ENCODE data around the gene MAPKAPK3.
A peak's percentile ranks its signal among the peaks of the same experiment; 100 is the strongest.

Gene MAPKAPK3

DNA sequence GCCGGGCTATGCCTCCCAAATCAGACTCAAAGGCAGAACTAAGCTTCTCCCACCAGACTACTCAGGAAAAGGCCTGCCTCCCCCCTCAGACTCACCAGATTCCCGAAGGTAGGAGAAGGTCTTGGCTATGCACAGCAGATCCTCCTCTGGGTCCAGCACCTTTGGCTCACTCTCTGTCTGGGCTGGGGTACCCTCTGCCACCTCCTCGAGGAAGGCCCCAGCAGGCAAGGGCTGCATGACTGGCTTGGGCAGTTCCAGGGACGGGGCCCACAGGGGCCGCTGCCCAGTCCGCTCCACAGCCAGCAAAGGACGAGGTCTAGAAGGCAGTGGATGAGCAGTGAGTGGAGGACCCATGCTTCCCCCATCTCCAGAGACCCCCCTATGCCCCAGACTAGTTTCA lies 8.7 kb upstream of the MAPKAPK3 start:
- DNase-seq (ENCODE audit: low spot score): no peak

- DNase-seq (ENCODE audit: low spot score): no peak
Measured at GRCh38 chr3:50609071-50609762, 7.7 kb upstream of the MAPKAPK3 start.

GRCh38 chr3:50609763-50610085 lies 7.2 kb upstream of the MAPKAPK3 start:
- no peak for DNase-seq (ENCODE audit: low spot score)

DNA sequence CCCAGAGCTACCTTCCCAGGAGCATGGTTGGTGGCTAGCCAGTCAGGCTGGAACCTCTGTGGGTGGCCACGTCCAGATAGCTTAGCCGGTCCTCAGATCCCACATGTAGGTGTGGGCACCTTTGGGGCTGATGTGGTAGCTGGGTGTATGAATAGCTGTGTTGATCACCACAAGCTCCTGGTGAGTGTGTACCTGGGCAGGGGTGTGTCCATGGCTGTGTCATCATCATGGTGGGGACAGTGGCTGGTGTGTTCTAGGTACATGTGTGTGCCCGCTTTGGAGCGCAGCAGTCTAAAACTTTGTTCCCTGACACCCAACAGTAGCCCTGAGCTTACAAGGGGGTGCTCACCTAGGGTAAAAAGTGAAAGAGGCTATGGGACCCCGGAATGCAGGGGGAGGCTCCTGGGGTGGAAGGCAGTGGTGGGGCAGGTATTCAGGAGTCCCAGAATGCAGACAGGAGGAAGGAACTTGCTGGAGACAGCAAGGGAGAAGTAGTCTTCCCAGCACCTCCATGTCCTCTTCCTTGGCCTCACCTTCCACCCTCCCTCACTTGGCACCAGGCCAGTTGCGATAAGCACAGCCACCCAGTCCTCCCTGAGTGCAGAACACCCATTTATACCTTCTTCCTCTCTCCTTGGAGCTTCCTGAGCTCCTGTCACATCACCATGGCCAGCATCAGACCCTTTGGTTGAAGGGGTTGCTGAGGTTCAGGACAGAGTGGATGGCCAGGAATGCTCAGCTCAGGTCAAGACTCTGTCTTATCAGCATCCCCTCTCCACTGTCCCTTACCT lies 6.6 kb upstream of the MAPKAPK3 start:
- DNase-seq (ENCODE audit: low spot score): no peak

DNA sequence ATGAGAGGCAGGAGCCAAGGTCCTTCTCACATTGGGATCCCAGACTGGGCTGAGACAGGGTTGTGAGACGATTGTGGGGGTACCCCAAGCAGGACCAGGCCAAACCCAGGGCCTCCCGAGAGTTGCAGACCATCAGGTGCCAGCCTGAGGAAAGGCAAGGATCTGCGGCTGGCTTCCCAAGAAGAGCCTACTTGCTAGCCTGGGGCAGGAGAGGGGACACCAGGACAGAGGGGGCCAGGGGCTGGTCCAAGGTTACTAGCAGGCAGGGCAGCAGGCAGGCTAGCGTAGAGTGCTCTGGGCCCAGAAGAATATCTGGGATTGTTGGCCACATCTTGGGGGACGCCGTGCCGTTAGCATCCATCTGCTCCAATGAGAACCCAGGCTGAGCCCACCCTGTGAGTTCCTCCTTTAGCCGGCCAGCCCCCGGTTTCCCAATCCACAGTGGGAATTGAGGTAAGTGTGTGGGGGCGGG lies 5.9 kb upstream of the MAPKAPK3 start:
- no peak for DNase-seq (ENCODE audit: low spot score)

DNA sequence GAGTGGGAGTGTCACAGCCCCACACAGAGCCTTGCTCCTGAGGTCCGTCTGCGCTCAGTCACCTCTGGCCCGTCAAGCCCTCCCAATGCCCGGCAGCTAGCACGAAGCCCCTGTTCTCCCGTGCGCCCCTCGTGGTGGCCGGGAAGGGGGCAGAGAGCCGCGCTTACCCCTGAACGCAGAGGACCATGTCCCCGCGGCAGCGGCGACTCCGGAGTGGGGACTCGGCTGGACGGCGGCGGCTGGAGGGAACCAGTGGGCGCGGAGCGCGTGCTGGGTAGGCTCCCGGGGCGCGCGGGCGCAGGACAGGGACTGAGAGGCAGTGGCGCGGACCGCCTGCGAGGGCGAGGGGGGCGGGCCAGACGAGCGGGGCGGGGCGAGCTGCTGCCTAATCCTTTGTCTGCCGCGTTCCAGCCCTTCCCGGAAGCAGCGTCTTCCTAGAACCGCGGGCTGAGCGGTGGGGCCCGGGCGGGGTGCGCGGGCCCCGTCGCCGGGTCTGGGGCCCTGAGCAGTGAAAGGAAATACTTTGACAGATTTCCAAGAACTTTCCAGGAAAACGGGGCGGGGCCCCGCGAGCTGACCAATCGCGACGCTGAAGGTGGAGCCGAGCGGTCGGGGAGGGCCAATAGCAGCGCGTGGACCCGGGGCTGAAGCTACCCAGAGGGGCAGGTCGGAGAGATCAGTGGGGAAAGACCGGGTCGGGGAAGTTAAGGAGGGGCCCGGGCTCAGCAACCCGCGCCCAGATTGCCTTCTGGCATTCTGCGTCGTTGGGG lies 5.3 kb upstream of the MAPKAPK3 start, which contains the start of gene CISH:
Gene CISH (minus strand): TSS at position 311 of the 770 bp plus-strand sequence. CDS start 124 bp downstream, at position 187.
- peak; percentile 91 for DNase-seq (ENCODE audit: low spot score)

DNA sequence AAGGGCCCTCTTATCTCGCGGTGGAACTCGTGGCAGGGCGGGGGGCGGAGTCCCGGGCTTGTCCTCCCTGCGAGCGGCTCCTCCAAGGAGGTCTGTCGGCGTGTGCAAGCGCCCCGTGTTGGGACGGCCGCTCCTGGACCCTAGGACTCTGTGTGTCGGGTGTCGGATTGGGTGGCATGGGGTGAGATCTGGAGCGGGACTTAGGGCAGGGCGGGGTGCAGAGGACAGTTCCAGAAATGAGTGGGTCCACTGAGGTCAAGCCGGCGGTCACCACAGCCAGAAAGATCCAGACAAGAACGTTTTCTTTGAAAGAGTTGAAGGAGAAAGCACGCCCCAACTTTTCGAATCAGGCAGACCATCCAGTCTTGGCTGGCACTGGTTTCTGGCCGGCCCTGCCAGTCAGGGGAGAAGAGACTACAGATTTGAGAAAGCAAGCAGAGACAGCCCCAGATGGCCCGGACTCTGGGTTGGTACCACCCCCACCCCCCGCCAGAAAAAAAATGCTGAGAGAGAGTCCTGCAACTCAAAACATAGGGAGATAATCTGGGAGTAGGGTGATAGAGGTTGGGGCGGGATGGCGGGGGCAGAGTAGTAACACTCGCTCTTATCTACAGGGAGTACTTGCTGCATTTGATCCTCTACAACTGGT lies 4.6 kb upstream of the MAPKAPK3 start:
- no peak for DNase-seq (ENCODE audit: low spot score)

DNA sequence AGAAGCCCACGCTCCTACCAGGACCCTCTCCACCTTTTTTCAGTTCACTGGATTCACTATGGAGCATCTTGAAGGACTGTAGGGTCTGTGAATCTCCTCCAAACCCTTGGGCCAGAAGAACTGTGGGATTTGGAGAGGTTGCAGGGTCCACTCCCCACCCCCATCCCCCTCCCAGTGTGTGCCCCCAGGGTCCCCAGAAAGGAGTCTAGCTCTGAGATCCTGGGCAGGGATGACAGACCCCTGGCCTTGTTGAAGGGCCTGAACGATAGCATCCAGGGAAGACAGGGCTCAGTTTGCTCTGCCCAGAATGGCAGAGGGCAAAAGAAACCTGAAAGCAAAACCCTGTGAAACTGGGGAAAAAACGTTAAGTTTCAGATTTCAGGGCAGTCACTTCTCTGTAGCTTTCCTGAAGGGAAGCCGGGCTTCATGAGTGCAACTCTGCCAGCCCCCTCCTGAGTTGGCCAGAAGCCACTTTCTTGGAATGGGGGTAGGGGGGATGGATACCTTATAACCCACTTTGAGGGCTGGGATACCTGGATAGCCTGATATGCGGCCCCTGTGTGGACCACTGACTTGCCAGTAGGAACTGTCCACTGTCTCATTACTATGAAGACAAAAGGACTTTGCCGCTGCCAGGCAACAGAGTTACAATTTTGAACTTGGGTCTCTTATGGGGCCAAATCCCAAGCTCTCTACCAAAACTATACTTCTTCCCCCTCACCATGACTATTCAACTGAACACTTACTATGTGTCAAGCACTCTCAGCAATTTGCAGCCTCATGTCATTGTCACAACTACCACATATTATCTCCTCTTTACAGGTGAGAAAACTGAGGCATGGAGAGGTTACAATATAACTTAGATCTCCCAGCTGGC lies 3.7 kb upstream of the MAPKAPK3 start:
- no peak for DNase-seq (ENCODE audit: low spot score)

DNA sequence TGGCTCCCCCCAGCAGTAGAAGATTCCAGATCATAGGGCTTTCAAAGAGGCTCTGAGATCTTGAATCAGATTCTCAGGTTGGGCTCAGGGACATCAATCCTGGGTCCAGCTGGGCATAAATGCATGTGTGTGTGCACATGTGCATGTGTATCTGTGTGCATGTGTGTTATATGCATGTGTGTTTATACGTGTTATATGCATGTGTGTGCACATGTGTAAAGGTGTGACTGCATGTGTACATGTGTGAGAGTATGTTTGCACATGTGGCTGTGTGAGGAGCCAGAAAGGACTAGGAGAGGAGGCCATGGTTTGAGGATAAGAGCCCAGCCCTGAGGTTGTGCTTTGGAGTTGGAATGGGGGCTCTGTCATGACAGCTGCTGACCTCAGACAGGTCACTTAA lies 1.8 kb upstream of the MAPKAPK3 start:
- DNase-seq (ENCODE audit: low spot score): no peak

GRCh38 chr3:50616003-50616769 lies 765 bp upstream of the MAPKAPK3 start:
- peak; percentile 80 for DNase-seq (ENCODE audit: low spot score)

- peak; percentile 89 for DNase-seq (ENCODE audit: low spot score)
Measured at GRCh38 chr3:50616770-50617095, 218 bp upstream of the MAPKAPK3 start.

GRCh38 chr3:50617911-50618481 lies 1.0 kb downstream of the MAPKAPK3 start:
- DNase-seq (ENCODE audit: low spot score): no peak

- DNase-seq (ENCODE audit: low spot score): no peak
Measured at GRCh38 chr3:50620420-50620819, 3.5 kb downstream of the MAPKAPK3 start.

DNA sequence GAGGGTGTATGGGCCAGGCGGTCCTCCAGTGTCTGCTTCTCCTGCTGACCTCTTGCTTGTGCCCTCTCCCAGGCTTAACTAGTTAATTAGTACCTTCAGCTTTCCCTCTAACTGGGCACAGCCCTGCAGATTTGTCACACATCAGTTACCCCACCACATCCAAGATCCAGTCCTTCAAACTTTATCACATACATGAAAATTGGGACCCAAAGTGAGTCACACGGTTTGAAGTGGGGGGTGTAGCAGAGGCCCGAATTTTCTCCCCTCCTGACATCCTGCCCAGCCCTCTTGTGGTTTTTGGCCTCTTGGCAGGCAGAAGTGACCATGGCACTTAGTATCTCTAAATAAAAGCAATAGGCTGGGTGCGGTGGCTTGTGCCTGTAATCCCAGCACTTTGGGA lies 3.9 kb downstream of the MAPKAPK3 start:
- no peak for DNase-seq (ENCODE audit: low spot score)

DNA sequence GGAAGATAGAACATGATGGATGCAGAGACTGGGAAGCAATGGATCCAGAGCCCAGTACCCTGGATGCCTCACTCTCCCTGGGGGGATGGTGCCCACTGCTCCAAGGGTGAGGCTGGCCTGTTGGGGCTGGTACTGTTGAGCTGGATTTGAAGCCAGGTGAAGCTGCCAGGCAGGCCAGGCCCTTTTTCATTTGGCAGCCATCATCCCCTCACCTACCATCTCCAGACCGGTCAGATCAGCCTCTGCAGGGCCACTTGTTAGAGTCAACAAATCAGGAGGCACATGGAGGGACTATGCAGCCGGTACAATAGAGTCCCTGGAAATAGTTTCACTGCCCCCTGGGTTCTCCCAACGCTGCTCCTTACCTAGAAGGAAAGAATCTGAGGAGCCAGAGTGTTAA lies 5.9 kb downstream of the MAPKAPK3 start:
- DNase-seq (ENCODE audit: low spot score): no peak

GRCh38 chr3:50623840-50624474 lies 7.0 kb downstream of the MAPKAPK3 start:
- no peak for DNase-seq (ENCODE audit: low spot score)

- no peak for DNase-seq (ENCODE audit: low spot score)
Measured at GRCh38 chr3:50624634-50625033, 7.7 kb downstream of the MAPKAPK3 start.

DNA sequence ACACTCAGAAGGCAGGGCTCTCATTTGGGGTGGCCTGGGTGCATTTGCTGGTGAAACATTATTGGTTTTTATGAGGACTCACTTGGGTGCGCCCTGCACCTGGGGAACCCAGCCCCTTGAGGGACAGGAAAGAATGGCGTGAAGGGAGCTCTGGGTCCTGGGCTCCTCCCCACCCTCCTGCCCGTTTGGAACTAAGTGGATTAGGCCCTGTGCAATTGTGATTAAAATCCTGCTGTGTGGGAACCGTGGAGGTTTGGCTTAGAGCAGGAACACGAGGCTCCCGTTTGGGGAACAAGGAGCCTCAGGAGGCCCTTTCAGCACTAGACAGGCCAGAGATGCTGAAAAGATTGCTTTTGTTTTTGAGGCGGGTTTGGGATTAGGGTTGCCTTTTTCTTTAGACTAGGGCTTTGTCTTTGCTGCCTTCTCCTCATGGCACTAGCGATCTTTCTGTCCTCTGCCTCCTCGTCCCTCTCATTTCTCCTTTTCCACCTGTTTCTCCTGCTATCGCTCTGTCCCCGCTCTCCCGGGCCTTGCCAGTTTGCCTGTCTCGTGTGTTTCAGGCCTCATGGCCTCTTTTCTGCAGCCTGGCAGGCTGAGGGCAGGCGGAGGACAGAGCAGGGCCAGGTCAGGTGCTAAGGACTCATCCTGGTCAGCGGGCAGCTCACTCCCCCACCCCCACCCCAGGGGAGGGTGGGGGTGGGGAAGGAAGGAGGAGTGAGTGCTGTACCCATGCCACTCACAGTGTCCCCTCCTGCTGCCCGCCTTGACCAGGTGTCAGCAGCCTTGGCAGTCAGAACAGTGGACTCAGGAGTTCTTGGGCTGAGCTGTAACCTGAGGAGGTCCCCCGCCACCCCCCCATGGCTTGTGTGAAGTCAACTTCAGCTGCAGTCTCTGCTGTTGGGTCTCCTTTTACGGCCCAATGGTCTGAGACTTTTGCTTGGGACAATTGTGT lies 8.6 kb downstream of the MAPKAPK3 start:
- DNase-seq (ENCODE audit: low spot score): no peak

All from SK-N-DZ (cell line).